Endothelial cell of umbilical vein (primary cell): ENCODE measurements around the gene CLCN6. TPM values are rescaled to one million over a fixed set of nuclear protein-coding genes. Genes with fewer than 3 reads are reported as not detected.

Experiments
- BruUV-seq: library from RNA; stranded (reverse); fragments of 400-500 nt; replicated peaks from 2 replicates; lab custom pipeline; 2021; lab: Mats Ljungman, UMichigan
- CTCF ChIA-PET: fragments of 300-600, 350-600 bp; sonication (Branson Sonifier 250); formaldehyde crosslinking; loops from one replicate; lab custom pipeline; 2021; ENCODE audit warnings: antibody characterized with exemption, inconsistent platforms; lab: Charles Lee
- POLR2A ChIA-PET: fragments of 300-600, 350-600 bp; sonication (Branson Sonifier 250); formaldehyde crosslinking; loops from one replicate; lab custom pipeline; 2021; ENCODE audit warnings: antibody characterized with exemption, inconsistent platforms; lab: Charles Lee
- DNase-seq: peaks from one replicate; pipeline ENCODE4 v3.0.0-alpha.2; 2011; ENCODE audit warnings: low read depth, low spot score
- FAIRE-seq: peaks from 2 replicates; lab custom pipeline; 2011; peaks lifted over from hg19 to GRCh38; lab: Jason Lieb, UNC
- H2AFZ ChIP-seq: 2 replicates; pipeline ENCODE4 v1.6.0; 2012; ENCODE audit warnings: low read depth, low read length, control low read depth, inconsistent platforms
- H3K27ac ChIP-seq: 2 replicates; pipeline ENCODE4 v1.5.1; 2011; ENCODE audit warnings: low read depth, mild to moderate bottlenecking, control low read depth, low read length, moderate library complexity; ENCODE audit not compliant: insufficient read depth
- H3K27me3 ChIP-seq, 2 experiments: 2 replicates each; pipeline versions ENCODE4 v1.6.0 to v1.6.1; 2011; ENCODE audit warnings: low read length in 2 of 2, mixed read lengths in 1 of 2; ENCODE audit not compliant: control insufficient read depth in 2 of 2, insufficient read depth in 2 of 2
- H3K36me3 ChIP-seq, 2 experiments: 2 replicates in 1 of 2; 3 replicates in 1 of 2; pipeline ENCODE4 v1.5.1; 2011; ENCODE audit warnings: low read length in 2 of 2, mild to moderate bottlenecking in 1 of 2, moderate library complexity in 1 of 2; ENCODE audit not compliant: control insufficient read depth in 2 of 2, insufficient read depth in 2 of 2; ENCODE audit errors: extremely low read depth in 1 of 2
- H3K4me1 ChIP-seq: 3 replicates; pipeline ENCODE4 v1.5.1; 2011; ENCODE audit warnings: mild to moderate bottlenecking, low read length; ENCODE audit not compliant: control insufficient read depth, insufficient read depth; ENCODE audit errors: extremely low read depth
- H3K4me2 ChIP-seq: 2 replicates; pipeline ENCODE4 v1.6.1; 2011; ENCODE audit warnings: low read length, control low read depth, mixed read lengths; ENCODE audit not compliant: insufficient read depth
- H3K4me3 ChIP-seq, 3 experiments: fragments of 200-600 bp in 1 of 3; sonication (generic), shearing (Covaris generic) in 1 of 3; replicated peaks in 1 of 3; 2 replicates each; pipeline ENCODE4 v1.5.1; 2011 to 2016; ENCODE audit warnings: control low read depth in 3 of 3, low read length in 3 of 3, mild to moderate bottlenecking in 2 of 3, inconsistent platforms in 1 of 3, low read depth in 1 of 3, moderate library complexity in 1 of 3; ENCODE audit not compliant: insufficient read depth in 1 of 3
- H3K79me2 ChIP-seq: 2 replicates; pipeline ENCODE4 v1.6.0; 2012; ENCODE audit warnings: low read length, inconsistent platforms; ENCODE audit not compliant: control insufficient read depth, insufficient read depth
- H3K9ac ChIP-seq: replicated peaks from 2 replicates; pipeline ENCODE3; 2011; ENCODE audit warnings: low read length, control low read depth; ENCODE audit not compliant: insufficient read depth; ENCODE audit errors: extremely low read depth
- H3K9me1 ChIP-seq: replicated peaks from 3 replicates; pipeline ENCODE4 v1.6.0; 2011; ENCODE audit warnings: mild to moderate bottlenecking, low read length; ENCODE audit not compliant: control insufficient read depth, insufficient read depth; ENCODE audit errors: extremely low read depth
- H3K9me3 ChIP-seq: replicated peaks from 2 replicates; pipeline ENCODE4 v1.5.1; 2012; ENCODE audit warnings: low read length, inconsistent platforms; ENCODE audit not compliant: control insufficient read depth, insufficient read depth
- H4K20me1 ChIP-seq: replicated peaks from 2 replicates; pipeline ENCODE3; 2011; ENCODE audit warnings: mild to moderate bottlenecking, low read length; ENCODE audit not compliant: control insufficient read depth, insufficient read depth; ENCODE audit errors: extremely low read depth
- FOS ChIP-seq: IDR thresholded peaks from 2 replicates; pipeline ENCODE4 v1.6.1; 2011; ENCODE audit warnings: mild to moderate bottlenecking, low read length, moderate library complexity, borderline replicate concordance; ENCODE audit not compliant: insufficient read depth
- GATA2 ChIP-seq: IDR thresholded peaks from 2 replicates; pipeline ENCODE4 v1.7.0; 2011; ENCODE audit warnings: low read depth, mild to moderate bottlenecking, moderate library complexity, mixed read lengths, low read length; ENCODE audit not compliant: insufficient read length, insufficient read depth
- MAX ChIP-seq: IDR thresholded peaks from 2 replicates; pipeline ENCODE4 v1.6.1; 2011; ENCODE audit not compliant: insufficient read depth, insufficient read length
- POLR2AphosphoS5 ChIP-seq: IDR thresholded peaks from 2 replicates; pipeline ENCODE4 v1.6.1; 2012; ENCODE audit warnings: low read depth, mild to moderate bottlenecking, control low read depth, low read length, moderate library complexity; ENCODE audit not compliant: insufficient read depth
- dilution Hi-C: fragments of 300-500 bp; cut with MboI; formaldehyde crosslinking; loops from one replicate; pipeline ENCODE4 v1.15.0; 2019; ENCODE audit warnings: low sequenced_read_pairs; ENCODE audit not compliant: extremely low pct_ligation_motif_present
- intact Hi-C: fragments of 100-400 bp; cut with micrococcal nuclease; formaldehyde crosslinking; loops from one replicate; pipeline ENCODE4 v1.10.0; 2022
- polyA plus RNA-seq, 4 experiments: library from polyadenylated mRNA; depleted of rRNA in 3 of 4; stranded (reverse) in 3 of 4; unstranded in 1 of 4; fragments of >200 nt; gene quantifications; 2 replicates each; pipeline versions ENCODE4 v1.2.1 to v1.2.3, GENCODE V29; 2011 to 2012; ENCODE audit warnings: missing spikeins in 1 of 4
- total RNA-seq: library from RNA; stranded (reverse); gene quantifications from 2 replicates; pipeline ENCODE4 v1.2.3, GENCODE V29; 2021
- TF ChIP-seq, protein P1 (sequence below), 2 donors: IDR thresholded peaks; 1 replicate in 1 of 2; 2 replicates in 1 of 2; pipeline ENCODE4 v1.5.1; 2011; ENCODE audit warnings: low read length in 2 of 2, mild to moderate bottlenecking in 2 of 2, moderate library complexity in 2 of 2, control low read depth in 1 of 2, inconsistent platforms in 1 of 2, low read depth in 1 of 2; ENCODE audit not compliant: insufficient read depth in 1 of 2; ENCODE audit errors: extremely low read depth in 1 of 2

CLCN6 gene
- total and polyA plus RNA-seq, 2 donors (not counting 3 experiments of a cell fraction or from before 2014, with no cell fraction given): 20.4 to 41.2 TPM

- dilution Hi-C loops (no loop called here), intact Hi-C loops (no loop called here)
- Histone ChIP-seq H3K27ac (no peak overlapping the region), H3K9me1 (no peaks in the 10 kb centered on the region), H3K4me1 (peaks cover 8% of the 10 kb centered on the region), H3K79me2 (no peaks in the 10 kb centered on the region), H3K9ac (no peak overlapping the region), H3K9me3 (no peaks in the 10 kb centered on the region), H4K20me1 (no peaks in the 10 kb centered on the region), H3K27me3 (no peaks in the 10 kb centered on the region), H3K4me2 (no peak overlapping the region), H2AFZ (no peak overlapping the region), H3K36me3 (no peaks in the 10 kb centered on the region), H3K4me3 (no peak overlapping the region)
- ChIA-PET POLR2A (interaction anchor here (0.6 kb wide), 1 partner anchor 34 kb away, joined by 6 read pairs; no protein-coding TSS in a partner anchor), CTCF (interaction anchor here (1.2 to 2.0 kb wide), 2 partner anchors 22 to 25 kb away, joined by 5 to 7 read pairs; partner anchors contain the start of genes CLCN6 and MTHFR)
- no peak for FAIRE-seq
- TF ChIP-seq FOS: no peak
- no peak for TF ChIP-seq MAX
- no peak for TF ChIP-seq GATA2
- TF ChIP-seq, protein P1, sequence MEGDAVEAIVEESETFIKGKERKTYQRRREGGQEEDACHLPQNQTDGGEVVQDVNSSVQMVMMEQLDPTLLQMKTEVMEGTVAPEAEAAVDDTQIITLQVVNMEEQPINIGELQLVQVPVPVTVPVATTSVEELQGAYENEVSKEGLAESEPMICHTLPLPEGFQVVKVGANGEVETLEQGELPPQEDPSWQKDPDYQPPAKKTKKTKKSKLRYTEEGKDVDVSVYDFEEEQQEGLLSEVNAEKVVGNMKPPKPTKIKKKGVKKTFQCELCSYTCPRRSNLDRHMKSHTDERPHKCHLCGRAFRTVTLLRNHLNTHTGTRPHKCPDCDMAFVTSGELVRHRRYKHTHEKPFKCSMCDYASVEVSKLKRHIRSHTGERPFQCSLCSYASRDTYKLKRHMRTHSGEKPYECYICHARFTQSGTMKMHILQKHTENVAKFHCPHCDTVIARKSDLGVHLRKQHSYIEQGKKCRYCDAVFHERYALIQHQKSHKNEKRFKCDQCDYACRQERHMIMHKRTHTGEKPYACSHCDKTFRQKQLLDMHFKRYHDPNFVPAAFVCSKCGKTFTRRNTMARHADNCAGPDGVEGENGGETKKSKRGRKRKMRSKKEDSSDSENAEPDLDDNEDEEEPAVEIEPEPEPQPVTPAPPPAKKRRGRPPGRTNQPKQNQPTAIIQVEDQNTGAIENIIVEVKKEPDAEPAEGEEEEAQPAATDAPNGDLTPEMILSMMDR (IDR thresholded peaks at IDR 0.05; ENCODE audit: extremely low read depth in 1 of 2, insufficient read depth in 1 of 2, low read depth in 1 of 2, low read length in 2 of 2): no peak
- TF ChIP-seq POLR2AphosphoS5: no peak
- DNase-seq: no peak
- no TSS peak for BruUV-seq
Measured at GRCh38 chr1:11781297-11781696, 24.7 kb upstream of the CLCN6 start.
